H1 (cell line): ENCODE results near the gene KRTAP10-5. TPM values are rescaled to one million over a fixed set of nuclear protein-coding genes. Genes with fewer than 3 reads are reported as not detected.
A peak's percentile ranks its signal among the peaks of the same experiment; 100 is the strongest.

ENCODE experiments used
- CTCF ChIA-PET: fragments of 300-600 bp; sonication (Branson Sonifier 250); formaldehyde crosslinking; loops from one replicate; lab custom pipeline; 2021; ENCODE audit not compliant: partially characterized antibody; lab: Charles Lee
- POLR2A ChIA-PET: fragments of 300-600 bp; sonication (Branson Sonifier 250); formaldehyde crosslinking; loops from one replicate; lab custom pipeline; 2021; ENCODE audit warnings: inconsistent platforms; ENCODE audit not compliant: partially characterized antibody; lab: Charles Lee
- DNase-seq, 2 experiments: peaks; one replicate each; pipeline versions ENCODE4 v3.0.0 to v3.0.0-alpha.2; 2010 to 2022; ENCODE audit warnings: low spot score in 2 of 2, low read depth in 1 of 2, mixed read lengths in 1 of 2
- FAIRE-seq: peaks from 2 replicates; lab custom pipeline; 2011; peaks lifted over from hg19 to GRCh38; lab: Jason Lieb, UNC
- H2AFZ ChIP-seq: 2 replicates; pipeline ENCODE4 v1.8.1; 2012; ENCODE audit warnings: low read length, inconsistent platforms
- H2AK5ac ChIP-seq: 2 replicates; pipeline ENCODE4 v1.6.1; 2013; ENCODE audit warnings: low read depth, low read length
- H2BK120ac ChIP-seq: replicated peaks from 2 replicates; pipeline ENCODE3; 2013; ENCODE audit warnings: low read depth, low read length, inconsistent platforms
- H2BK12ac ChIP-seq: 2 replicates; pipeline ENCODE4 v1.6.1; 2013; ENCODE audit warnings: low read depth, low read length
- H2BK15ac ChIP-seq: 2 replicates; pipeline ENCODE4 v1.6.1; 2013; ENCODE audit warnings: low read length
- H2BK20ac ChIP-seq: 2 replicates; pipeline ENCODE4 v1.6.1; 2013; ENCODE audit warnings: low read length
- H2BK5ac ChIP-seq: 2 replicates; pipeline ENCODE4 v1.6.1; 2013; ENCODE audit warnings: low read depth, low read length
- H3K14ac ChIP-seq: 2 replicates; pipeline ENCODE4 v1.6.1; 2013; ENCODE audit warnings: inconsistent platforms; ENCODE audit not compliant: insufficient read length
- H3K18ac ChIP-seq: 2 replicates; pipeline ENCODE4 v1.6.1; 2013; ENCODE audit warnings: low read length; ENCODE audit errors: extremely low read depth
- H3K23ac ChIP-seq: 2 replicates; pipeline ENCODE4 v1.6.1; 2013; ENCODE audit warnings: inconsistent platforms; ENCODE audit not compliant: insufficient read length
- H3K23me2 ChIP-seq: 2 replicates; pipeline ENCODE4 v1.6.1; 2013; ENCODE audit warnings: low read depth, low read length
- H3K27ac ChIP-seq: 2 replicates; pipeline ENCODE4 v1.6.1; 2011; ENCODE audit warnings: low read depth, low read length, inconsistent platforms
- H3K27me3 ChIP-seq, 4 experiments: replicated peaks in 1 of 4; 1 replicate in 1 of 4; 2 replicates in 3 of 4; pipeline versions ENCODE4 v1.6.1 to v1.8.1; 2011 to 2013; ENCODE audit warnings: low read length in 3 of 4, mild to moderate bottlenecking in 3 of 4, inconsistent platforms in 2 of 4, mixed read lengths in 2 of 4, moderate library complexity in 1 of 4; ENCODE audit not compliant: control insufficient read depth in 3 of 4, insufficient read depth in 3 of 4; ENCODE audit errors: extremely low read depth in 1 of 4
- H3K36me3 ChIP-seq, 4 experiments: 2 replicates each; pipeline versions ENCODE4 v1.6.1 to v1.8.1; 2011 to 2013; ENCODE audit warnings: mild to moderate bottlenecking in 4 of 4, low read length in 3 of 4, moderate library complexity in 2 of 4, control low read depth in 1 of 4, inconsistent platforms in 1 of 4; ENCODE audit not compliant: insufficient read depth in 4 of 4, control insufficient read depth in 2 of 4
- H3K4ac ChIP-seq: replicated peaks from 2 replicates; pipeline ENCODE3; 2013; ENCODE audit warnings: low read length, low read depth, mixed read lengths, inconsistent platforms; ENCODE audit not compliant: insufficient read length
- H3K4me1 ChIP-seq, 4 experiments: replicated peaks in 1 of 4; 1 replicate in 1 of 4; 2 replicates in 3 of 4; pipeline versions ENCODE4 v1.6.1 to v1.8.1; 2011 to 2013; ENCODE audit warnings: low read length in 3 of 4, inconsistent platforms in 2 of 4, mixed read lengths in 1 of 4; ENCODE audit not compliant: insufficient read depth in 4 of 4, control insufficient read depth in 3 of 4
- H3K4me2 ChIP-seq, 2 experiments: 2 replicates each; pipeline versions ENCODE4 v1.6.1 to v1.8.1; 2011 to 2013; ENCODE audit warnings: low read depth in 2 of 2, low read length in 2 of 2, control low read depth in 1 of 2, inconsistent platforms in 1 of 2, mild to moderate bottlenecking in 1 of 2; ENCODE audit not compliant: insufficient read depth in 1 of 2
- H3K4me3 ChIP-seq, 4 experiments: fragments of 200-600, 300-600 bp in 1 of 4; sonication (generic), shearing (Covaris generic), sonication (Bioruptor Twin) in 1 of 4; 2 replicates each; pipeline versions ENCODE4 v1.5.1 to v1.8.1; 2011 to 2016; ENCODE audit warnings: low read length in 4 of 4, low read depth in 3 of 4, control low read depth in 2 of 4, inconsistent platforms in 2 of 4, mild to moderate bottlenecking in 2 of 4, mixed read lengths in 1 of 4, moderate library complexity in 1 of 4; ENCODE audit not compliant: insufficient read depth in 2 of 4; ENCODE audit errors: extremely low read depth in 1 of 4
- H3K56ac ChIP-seq: replicated peaks from 2 replicates; pipeline ENCODE3; 2013; ENCODE audit warnings: low read depth, mild to moderate bottlenecking, mixed read lengths, low read length, inconsistent platforms; ENCODE audit not compliant: insufficient read length
- H3K79me1 ChIP-seq: 2 replicates; pipeline ENCODE4 v1.6.1; 2013; ENCODE audit warnings: low read depth, low read length, control low read depth
- H3K79me2 ChIP-seq, 2 experiments: 2 replicates each; pipeline versions ENCODE4 v1.6.1 to v1.8.1; 2012 to 2013; ENCODE audit warnings: low read length in 2 of 2, mild to moderate bottlenecking in 2 of 2, inconsistent platforms in 1 of 2; ENCODE audit not compliant: insufficient read depth in 2 of 2, control insufficient read depth in 1 of 2
- H3K9ac ChIP-seq, 4 experiments: replicated peaks in 1 of 4; 1 replicate in 1 of 4; 2 replicates in 3 of 4; pipeline versions ENCODE4 v1.6.1 to v1.8.1; 2011 to 2013; ENCODE audit warnings: low read depth in 3 of 4, low read length in 3 of 4, control low read depth in 2 of 4, mild to moderate bottlenecking in 2 of 4, moderate library complexity in 2 of 4, inconsistent platforms in 1 of 4; ENCODE audit errors: extremely low read depth in 1 of 4
- H3K9me3 ChIP-seq, 2 experiments: 2 replicates each; pipeline versions ENCODE4 v1.6.1 to v1.8.1; 2012 to 2013; ENCODE audit warnings: mild to moderate bottlenecking in 2 of 2, moderate library complexity in 2 of 2, control low read depth in 1 of 2, inconsistent platforms in 1 of 2, low read depth in 1 of 2, low read length in 1 of 2, mixed read lengths in 1 of 2; ENCODE audit not compliant: insufficient read depth in 2 of 2
- H4K20me1 ChIP-seq, 2 experiments: replicated peaks in 1 of 2; 2 replicates each; pipeline versions ENCODE3 to v1.8.1; 2011 to 2013; ENCODE audit warnings: inconsistent platforms in 2 of 2, low read length in 2 of 2, mild to moderate bottlenecking in 1 of 2; ENCODE audit not compliant: insufficient read depth in 2 of 2, control insufficient read depth in 1 of 2
- H4K5ac ChIP-seq: 2 replicates; pipeline ENCODE4 v1.6.1; 2013; ENCODE audit warnings: low read length, low read depth, mixed read lengths, inconsistent platforms; ENCODE audit not compliant: insufficient read length
- H4K8ac ChIP-seq: 2 replicates; pipeline ENCODE4 v1.8.0; 2013; ENCODE audit warnings: mild to moderate bottlenecking, moderate library complexity, low read length, inconsistent platforms; ENCODE audit not compliant: insufficient read depth; ENCODE audit errors: extremely low read depth
- H4K91ac ChIP-seq: replicated peaks from 2 replicates; pipeline ENCODE3; 2013; ENCODE audit warnings: low read length, mixed read lengths, inconsistent platforms; ENCODE audit not compliant: insufficient read length
- BACH1 ChIP-seq: IDR thresholded peaks from 2 replicates; pipeline ENCODE4 v1.6.1; 2012; ENCODE audit warnings: low read length, improper control_type of control experiment
- CREB1 ChIP-seq: IDR thresholded peaks from 2 replicates; pipeline ENCODE4 v1.6.1; 2012; ENCODE audit warnings: inconsistent platforms
- EP300 ChIP-seq, 2 experiments: IDR thresholded peaks; 1 replicate in 1 of 2; 2 replicates in 1 of 2; pipeline ENCODE4 v1.6.1; 2011 to 2012; ENCODE audit warnings: low read depth in 2 of 2, low read length in 2 of 2, mild to moderate bottlenecking in 2 of 2, borderline replicate concordance in 1 of 2, inconsistent platforms in 1 of 2, moderate library complexity in 1 of 2
- KDM5A ChIP-seq: fragments of 200-600 bp; IDR thresholded peaks from 2 replicates; pipeline ENCODE4 v1.7.1; 2012; ENCODE audit warnings: mild to moderate bottlenecking, low read length, inconsistent platforms, mixed read lengths
- POLR2A ChIP-seq, 2 experiments: IDR thresholded peaks; 1 replicate in 1 of 2; 2 replicates in 1 of 2; pipeline ENCODE4 v1.6.1; 2011; ENCODE audit warnings: low read depth in 2 of 2, low read length in 2 of 2, mild to moderate bottlenecking in 2 of 2; ENCODE audit errors: control extremely low read depth in 1 of 2
- RAD21 ChIP-seq, 2 experiments: IDR thresholded peaks in 1 of 2; conservative IDR thresholded peaks in 1 of 2; 2 replicates each; pipeline ENCODE4 v1.6.1; 2011; ENCODE audit warnings: low read depth in 2 of 2, low read length in 2 of 2, improper control_type of control experiment in 1 of 2, inconsistent platforms in 1 of 2, mild to moderate bottlenecking in 1 of 2, moderate library complexity in 1 of 2
- TAF7 ChIP-seq: optimal IDR thresholded peaks from 2 replicates; pipeline ENCODE3; 2011; ENCODE audit warnings: low read depth, mild to moderate bottlenecking, inconsistent platforms, low read length, moderate library complexity, borderline replicate concordance
- ZNF274 ChIP-seq: IDR thresholded peaks from 2 replicates; pipeline ENCODE4 v1.7.0; 2012; ENCODE audit warnings: low read length, borderline replicate concordance; ENCODE audit errors: extremely low read depth
- whole genome bisulfite sequencing, 2 experiments: shearing (Covaris generic) in 1 of 2; methylation state at CpG; one replicate each; pipeline versions ENCODE4 v1.1.6 to v1.1.7; 2013 to 2015; ENCODE audit warnings: low lambda C conversion rate in 2 of 2, mixed read lengths in 2 of 2, inconsistent platforms in 1 of 2, low coverage in 1 of 2, missing lambda C conversion rate in 1 of 2; ENCODE audit not compliant: insufficient replicate concordance in 2 of 2, insufficient coverage in 1 of 2, insufficient read length in 1 of 2; ENCODE audit errors: extremely low coverage in 1 of 2, missing lambda C conversion rate in 1 of 2; 5-methylcytosine and 5-hydroxymethylcytosine counted together
- polyA plus RNA-seq, 7 experiments: library from polyadenylated mRNA; depleted of rRNA in 3 of 7; stranded (reverse) in 5 of 7; unstranded in 2 of 7; fragments of >200 nt in 5 of 7; fragments of 200-250 nt in 2 of 7; gene quantifications; 1 replicate in 5 of 7; 2 replicates in 1 of 7; 4 replicates in 1 of 7; pipeline versions ENCODE4 v1.2.1 to v1.2.3, GENCODE V29; 2011 to 2013; ENCODE audit warnings: missing spikeins in 2 of 7, mixed read lengths in 2 of 7
- total RNA-seq: library from RNA; stranded (reverse); fragmentation: NEBNext Ultra II Directional; extraction: Animal tissue kit (Norgen Biotek cat#: 25700); gene quantifications from 2 replicates; pipeline ENCODE4 v1.2.1, GENCODE V29; 2021
- TF ChIP-seq, protein P1 (sequence below): IDR thresholded peaks from 2 replicates; pipeline ENCODE4 v1.6.1; 2012; ENCODE audit warnings: low read length, inconsistent platforms
- TF ChIP-seq, protein P2 (sequence below): IDR thresholded peaks from 2 replicates; pipeline ENCODE4 v1.6.1; 2011; ENCODE audit warnings: low read length, improper control_type of control experiment

The KRTAP10-5 gene
- total and polyA plus RNA-seq, 2 of the 8 experiments (the other 6 are each of a cell fraction or from before 2014, with no cell fraction given): 0.09 TPM; not detected in 1

- Histone ChIP-seq H3K9me3 (no peaks in the 10 kb centered on the region), H2BK20ac (peak overlapping the region; percentile 4; the same call in 1 of the 2 replicates), H3K14ac (no peak overlapping the region), H3K36me3 (no peaks in the 10 kb centered on the region), H2BK120ac (no peak overlapping the region), H3K4me3 (no peak overlapping the region), H2AFZ (no peak overlapping the region), H3K27ac (no peak overlapping the region), H2AK5ac (no peak overlapping the region), H3K18ac (no peak overlapping the region), H3K4ac (no peak overlapping the region), H3K9ac (no peak overlapping the region), H3K56ac (no peak overlapping the region), H4K20me1 (no peaks in the 10 kb centered on the region), H2BK5ac (peak overlapping the region; percentile 46; the same call in 1 of the 2 replicates), H3K27me3 (no peaks in the 10 kb centered on the region), H3K79me2 (no peaks in the 10 kb centered on the region), H4K5ac (no peak overlapping the region), H3K4me2 (no peak overlapping the region), H4K91ac (peak overlapping the region; percentile 4), H3K4me1 (peaks cover 2 to 20% (median 9%) of the 10 kb centered on the region in 4 experiments), H2BK12ac (no peak overlapping the region; the same call in 1 of the 2 replicates), H3K23me2 (0 out of 2 replicates have a peak, but pooled peaks cover 4% of the 10 kb centered on the region), H3K23ac (no peak overlapping the region), H3K79me1 (no peaks in the 10 kb centered on the region), H4K8ac (no peak overlapping the region), H2BK15ac (no peak overlapping the region)
- ChIA-PET CTCF (interaction anchor here (0.7 to 1.4 kb wide), 3 partner anchors 101 to 199 kb away, joined by 3 to 5 read pairs (median 3); no protein-coding TSS in a partner anchor), POLR2A (no interaction called here)
- WGBS, 2 experiments: 93% methylated on average over 11 of the region's 12 CpGs; no CpG with 5 or more reads in 1 of the 2 experiments
- DNase-seq: peak in 1 of 2 experiments; percentile 38
- no peak for FAIRE-seq
- no peak for TF ChIP-seq EP300 (IDR thresholded peaks at IDR 0.05; ENCODE audit: borderline replicate concordance in 1 of 2, low read depth in 2 of 2, low read length in 2 of 2)
- TF ChIP-seq RAD21 (IDR thresholded peaks at IDR 0.05 in 1 of 2, conservative IDR thresholded peaks at IDR 0.05 in 1 of 2; ENCODE audit: low read depth in 2 of 2, low read length in 2 of 2): no peak
- TF ChIP-seq, protein P1, sequence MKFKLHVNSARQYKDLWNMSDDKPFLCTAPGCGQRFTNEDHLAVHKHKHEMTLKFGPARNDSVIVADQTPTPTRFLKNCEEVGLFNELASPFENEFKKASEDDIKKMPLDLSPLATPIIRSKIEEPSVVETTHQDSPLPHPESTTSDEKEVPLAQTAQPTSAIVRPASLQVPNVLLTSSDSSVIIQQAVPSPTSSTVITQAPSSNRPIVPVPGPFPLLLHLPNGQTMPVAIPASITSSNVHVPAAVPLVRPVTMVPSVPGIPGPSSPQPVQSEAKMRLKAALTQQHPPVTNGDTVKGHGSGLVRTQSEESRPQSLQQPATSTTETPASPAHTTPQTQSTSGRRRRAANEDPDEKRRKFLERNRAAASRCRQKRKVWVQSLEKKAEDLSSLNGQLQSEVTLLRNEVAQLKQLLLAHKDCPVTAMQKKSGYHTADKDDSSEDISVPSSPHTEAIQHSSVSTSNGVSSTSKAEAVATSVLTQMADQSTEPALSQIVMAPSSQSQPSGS: no peak
- TF ChIP-seq POLR2A (IDR thresholded peaks at IDR 0.05; ENCODE audit: control extremely low read depth in 1 of 2, low read depth in 2 of 2, low read length in 2 of 2): no peak
- no peak for TF ChIP-seq BACH1
- TF ChIP-seq CREB1: no peak
- TF ChIP-seq, protein P2, sequence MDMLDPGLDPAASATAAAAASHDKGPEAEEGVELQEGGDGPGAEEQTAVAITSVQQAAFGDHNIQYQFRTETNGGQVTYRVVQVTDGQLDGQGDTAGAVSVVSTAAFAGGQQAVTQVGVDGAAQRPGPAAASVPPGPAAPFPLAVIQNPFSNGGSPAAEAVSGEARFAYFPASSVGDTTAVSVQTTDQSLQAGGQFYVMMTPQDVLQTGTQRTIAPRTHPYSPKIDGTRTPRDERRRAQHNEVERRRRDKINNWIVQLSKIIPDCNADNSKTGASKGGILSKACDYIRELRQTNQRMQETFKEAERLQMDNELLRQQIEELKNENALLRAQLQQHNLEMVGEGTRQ: no peak
- TF ChIP-seq KDM5A: no peak
- no peak for TF ChIP-seq TAF7
- TF ChIP-seq ZNF274: no peak
Observed at GRCh38 chr21:44594406-44594916, 14.1 kb upstream of the KRTAP10-5 start.
